Upper lobe of right lung (tissue), 1 donor: ENCODE measurements around the gene MAPK9. TPM values are rescaled to one million over a fixed set of nuclear protein-coding genes. Genes with fewer than 3 reads are reported as not detected.

Experiments used
- ATAC-seq: fragments of 200-7000 bp; cut with Tn5 transposase; one replicate; pipeline ENCODE4 v1.9.1; 2020; ENCODE audit warnings: mild to moderate bottlenecking, moderate library complexity
- DNase-seq: peaks from one replicate; pipeline ENCODE4 v3.0.0-alpha.2; 2020
- H3K27ac ChIP-seq: fragments of 200-600 bp; one replicate; pipeline ENCODE4 v1.8.0; 2022
- H3K27me3 ChIP-seq: fragments of 200-600 bp; one replicate; pipeline ENCODE4 v1.8.0; 2022; ENCODE audit warnings: mild to moderate bottlenecking
- H3K36me3 ChIP-seq: fragments of 200-600 bp; one replicate; pipeline ENCODE4 v1.8.0; 2022
- H3K4me1 ChIP-seq: fragments of 200-600 bp; one replicate; pipeline ENCODE4 v1.8.0; 2022
- H3K4me3 ChIP-seq: fragments of 200-600 bp; one replicate; pipeline ENCODE4 v1.8.0; 2022; ENCODE audit warnings: mild to moderate bottlenecking
- H3K9me3 ChIP-seq: fragments of 200-600 bp; one replicate; pipeline ENCODE4 v1.8.0; 2022
- CTCF ChIP-seq: fragments of 200-600 bp; IDR thresholded peaks from one replicate; pipeline ENCODE4 v1.8.0; 2022; ENCODE audit warnings: antibody characterized with exemption
- intact Hi-C: fragments of 100-400 bp; cut with DNase I; formaldehyde crosslinking; loops from one replicate; pipeline ENCODE4 v1.11.0; 2022
- total RNA-seq: library from RNA; stranded (reverse); fragmentation: NEBNext Ultra II Directional; extraction: Animal tissue kit (Norgen Biotek cat#: 25700); gene quantifications from one replicate; pipeline ENCODE4 v1.2.1, GENCODE V29; 2021
- donor health status: DM: no; HTN: yes; CAD: no; lungs with severe emphysema.

MAPK9 gene
- total RNA-seq, 1 donor from 2014 or later = 39.5 TPM

DNA sequence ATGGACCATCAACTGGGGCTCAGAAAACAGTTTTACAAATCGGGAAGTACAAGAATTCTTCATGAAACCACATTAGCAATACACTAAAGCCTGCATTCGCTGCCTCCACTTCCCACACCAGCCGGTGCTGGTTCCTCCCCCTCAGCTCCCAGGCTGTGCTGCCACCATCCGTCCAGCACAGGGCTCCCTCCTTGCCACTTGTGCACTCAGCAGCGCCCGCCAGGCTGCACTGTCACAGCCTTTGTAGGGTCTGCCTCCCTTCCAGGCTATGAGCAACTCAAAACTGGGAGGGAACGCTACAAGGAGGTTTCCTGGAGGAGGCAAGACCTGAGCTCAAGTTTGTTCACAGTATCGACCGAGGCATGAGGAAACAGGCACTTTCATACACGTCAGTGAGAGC, 7.7 kb downstream of the MAPK9 start:
- Histone ChIP-seq H3K9me3 (no peaks in the 10 kb centered on the region), H3K36me3 (peaks cover 20% of the 10 kb centered on the region), H3K4me3 (no peak overlapping the region), H3K27me3 (no peaks in the 10 kb centered on the region), H3K4me1 (peaks cover 5% of the 10 kb centered on the region), H3K27ac (no peak overlapping the region)
- DNase-seq (no peak), ATAC-seq (peak; percentile 70)
- intact Hi-C loops = no loop called here
- TF ChIP-seq CTCF = no peak

DNA sequence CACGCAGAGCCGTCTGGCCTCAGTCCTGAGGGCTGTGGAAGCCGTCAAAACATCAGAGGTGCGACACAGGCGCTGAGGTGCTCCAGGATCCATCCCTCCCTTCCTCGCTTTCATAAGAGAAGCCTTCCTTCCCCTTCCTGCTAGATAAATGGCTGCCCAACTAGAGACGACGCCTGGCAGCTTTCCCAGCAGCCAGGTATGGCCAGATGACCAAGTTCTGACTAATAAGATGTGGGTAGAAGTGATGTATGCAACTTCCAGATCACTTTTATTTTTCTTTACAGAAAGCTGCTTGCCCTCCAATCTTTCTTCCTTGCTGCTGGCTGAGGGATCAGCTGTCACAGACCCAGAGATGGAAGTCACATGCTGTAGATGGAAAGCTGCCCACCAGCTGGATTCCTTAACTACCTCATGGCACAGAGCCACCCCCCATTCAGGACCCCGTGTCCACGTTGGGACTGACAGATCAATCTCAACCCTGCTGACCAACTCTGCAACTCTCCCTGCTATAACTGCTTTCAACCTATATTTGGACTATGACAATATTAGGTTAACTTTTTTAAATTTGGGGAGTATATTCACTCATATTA, 8.8 kb downstream of the MAPK9 start:
- no peaks in the 10 kb centered on the region for H3K9me3 ChIP-seq
- ATAC-seq = no peak
- no peak overlapping the region for H3K4me3 ChIP-seq
- intact Hi-C loops = no loop called here
- DNase-seq = no peak
- no peak for TF ChIP-seq CTCF
- H3K27me3 ChIP-seq = no peaks in the 10 kb centered on the region
- H3K36me3 ChIP-seq = peaks cover 30% of the 10 kb centered on the region
- peaks cover 5% of the 10 kb centered on the region for H3K4me1 ChIP-seq
- H3K27ac ChIP-seq = no peak overlapping the region

DNA sequence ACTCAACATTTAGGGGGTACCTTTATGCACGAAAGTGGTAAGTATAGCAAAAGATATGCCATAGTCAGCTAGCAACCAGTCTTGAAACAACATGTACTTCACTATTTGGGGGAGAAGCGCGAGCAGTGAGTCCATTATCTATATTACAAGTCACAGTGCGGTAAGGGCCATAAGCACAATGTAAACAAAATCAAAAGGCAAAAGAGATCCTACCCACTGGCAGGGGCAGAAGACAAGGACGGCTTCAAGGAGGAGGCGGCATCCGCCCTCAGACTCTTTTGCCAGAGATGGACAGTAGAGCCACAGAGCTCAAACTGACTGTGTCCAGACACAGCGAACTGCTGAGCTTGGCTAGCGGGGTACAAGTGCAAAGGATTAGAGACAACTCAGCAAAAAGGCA, 9.6 kb downstream of the MAPK9 start:
- Histone ChIP-seq H3K4me3 (no peak overlapping the region), H3K9me3 (no peaks in the 10 kb centered on the region), H3K4me1 (peaks cover 5% of the 10 kb centered on the region), H3K27ac (no peak overlapping the region), H3K36me3 (peaks cover 39% of the 10 kb centered on the region), H3K27me3 (no peaks in the 10 kb centered on the region)
- DNase-seq = no peak
- intact Hi-C loops = no loop called here
- ATAC-seq = no peak
- no peak for TF ChIP-seq CTCF

GRCh38 chr5:180281706-180282105, 10.2 kb downstream of the MAPK9 start:
- H3K27me3 ChIP-seq = no peaks in the 10 kb centered on the region
- DNase-seq (no peak), ATAC-seq (peak; percentile 10)
- peaks cover 5% of the 10 kb centered on the region for H3K4me1 ChIP-seq
- H3K27ac ChIP-seq = no peak overlapping the region
- no peak overlapping the region for H3K4me3 ChIP-seq
- H3K36me3 ChIP-seq = peaks cover 44% of the 10 kb centered on the region
- no peaks in the 10 kb centered on the region for H3K9me3 ChIP-seq
- no peak for TF ChIP-seq CTCF
- intact Hi-C loops = no loop called here

- TF ChIP-seq CTCF = no peak
- ATAC-seq (no peak), DNase-seq (no peak)
- Histone ChIP-seq H3K27me3 (no peaks in the 10 kb centered on the region), H3K9me3 (peaks cover 10% of the 10 kb centered on the region), H3K36me3 (peaks cover 45% of the 10 kb centered on the region), H3K4me1 (no peaks in the 10 kb centered on the region), H3K4me3 (no peak overlapping the region), H3K27ac (no peak overlapping the region)
- intact Hi-C loops = no loop called here
Observed at GRCh38 chr5:180274695-180275094, 17.2 kb downstream of the MAPK9 start.

GRCh38 chr5:180271221-180271620, 20.7 kb downstream of the MAPK9 start:
- ATAC-seq (no peak), DNase-seq (no peak)
- no peak for TF ChIP-seq CTCF
- Histone ChIP-seq H3K36me3 (peaks cover 37% of the 10 kb centered on the region), H3K9me3 (peaks cover 26% of the 10 kb centered on the region), H3K27me3 (no peaks in the 10 kb centered on the region), H3K4me3 (no peak overlapping the region), H3K4me1 (no peaks in the 10 kb centered on the region), H3K27ac (no peak overlapping the region)
- intact Hi-C loops = no loop called here
